GM19372 (cell line): Measurements from ENCODE around the gene HLA-DPB1.
"Not testable (repeated sequence)": the region's sequence is repeated elsewhere in the genome, so short reads cannot be mapped to it uniquely, and the experiment has no call there.

Experiments
- ATAC-seq: cut with Tn5 transposase; IDR thresholded peaks from one replicate; pipeline ENCODE4 v1.9.1; 2021; ENCODE audit warnings: mild to moderate bottlenecking, low read depth, moderate library complexity; ENCODE audit not compliant: unreplicated experiment

Gene HLA-DPB1

DNA sequence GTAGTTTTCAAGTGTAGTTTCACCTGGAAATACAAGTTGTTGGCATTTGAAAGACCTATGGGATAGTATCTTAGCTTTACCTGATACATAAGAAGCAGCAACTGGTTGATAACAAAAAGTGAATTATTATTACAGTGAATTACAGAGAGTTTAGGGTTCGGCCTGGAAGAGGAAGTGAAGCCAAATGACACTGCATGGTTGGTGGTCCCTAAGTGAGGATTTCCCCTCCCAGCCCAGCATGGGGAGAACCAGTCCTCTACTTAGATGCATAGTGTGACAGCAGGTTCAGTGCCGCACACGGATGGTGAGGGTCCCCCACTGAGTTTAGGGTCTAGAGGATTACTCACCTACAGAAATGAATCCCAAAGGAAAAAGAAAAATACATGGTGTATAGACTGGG is 18.1 kb downstream of the HLA-DPB1 start:
- ATAC-seq = no peak

DNA sequence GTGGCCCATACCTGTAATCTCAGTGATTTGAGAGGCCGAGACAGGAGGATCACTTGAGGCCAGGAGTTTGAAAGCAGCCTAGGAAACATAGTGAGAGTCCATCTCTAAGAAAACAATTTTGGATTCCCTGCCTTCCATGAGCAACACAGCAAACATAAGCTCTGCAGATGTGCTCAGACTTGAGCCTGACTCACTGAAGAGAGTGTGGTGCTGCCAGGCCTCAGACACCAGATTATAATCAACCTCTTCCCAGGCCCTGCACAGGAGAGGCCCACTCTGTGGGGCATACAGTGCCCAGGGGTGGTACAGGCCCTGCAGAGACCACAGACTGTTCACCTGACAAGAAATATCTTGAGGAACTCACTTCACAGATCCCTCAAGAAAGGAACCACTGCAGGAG is 19.9 kb downstream of the HLA-DPB1 start:
- ATAC-seq = no peak

DNA sequence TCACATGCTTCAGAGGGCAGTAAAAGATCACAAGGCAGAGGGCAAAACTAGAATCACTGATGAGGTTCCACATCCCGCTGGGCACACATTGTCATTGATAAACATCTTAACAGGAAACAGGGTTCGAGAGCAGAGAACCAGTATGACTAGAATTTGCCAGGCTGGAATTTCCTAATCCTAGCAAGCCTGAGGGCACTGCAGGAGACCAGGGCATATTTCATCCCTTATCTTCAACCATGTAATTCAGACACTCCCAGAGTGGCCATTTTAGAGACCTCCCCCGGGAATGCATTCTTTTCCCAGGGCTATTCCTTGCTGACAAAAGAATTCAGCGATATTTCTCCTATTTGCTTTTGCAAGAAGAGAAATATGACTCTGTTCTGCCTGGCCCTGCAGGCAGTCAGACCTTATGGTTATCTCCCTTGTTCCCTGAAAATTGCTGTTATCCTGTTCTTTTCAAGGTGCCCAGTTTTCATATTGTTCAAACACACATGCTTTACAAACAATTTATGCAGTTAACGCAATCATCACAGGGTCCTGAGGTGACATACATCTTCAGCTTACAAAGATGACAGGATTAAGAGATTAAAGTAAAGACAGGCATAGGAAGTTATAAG is 25.4 kb downstream of the HLA-DPB1 start:
- not testable (repeated sequence) for ATAC-seq

DNA sequence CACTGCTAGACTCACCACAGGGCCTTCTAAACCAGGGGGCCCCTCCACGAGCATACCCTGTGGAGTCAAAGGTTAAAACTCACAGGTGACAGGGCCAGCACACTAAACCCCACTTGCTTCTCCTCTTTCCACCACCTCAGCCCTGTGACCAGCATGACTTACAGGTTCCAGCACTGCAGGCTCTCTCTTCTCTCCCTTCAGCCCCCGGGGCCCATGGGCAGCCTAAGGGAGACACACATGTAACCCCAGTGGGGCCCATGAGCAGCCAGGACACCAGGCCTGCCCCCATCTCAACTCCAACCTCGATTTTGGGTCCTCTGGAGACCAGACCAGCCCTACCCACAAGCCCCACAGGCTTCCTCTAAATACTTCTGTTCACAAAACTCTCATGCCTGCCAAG is 28.0 kb downstream of the HLA-DPB1 start:
- ATAC-seq = no peak

DNA sequence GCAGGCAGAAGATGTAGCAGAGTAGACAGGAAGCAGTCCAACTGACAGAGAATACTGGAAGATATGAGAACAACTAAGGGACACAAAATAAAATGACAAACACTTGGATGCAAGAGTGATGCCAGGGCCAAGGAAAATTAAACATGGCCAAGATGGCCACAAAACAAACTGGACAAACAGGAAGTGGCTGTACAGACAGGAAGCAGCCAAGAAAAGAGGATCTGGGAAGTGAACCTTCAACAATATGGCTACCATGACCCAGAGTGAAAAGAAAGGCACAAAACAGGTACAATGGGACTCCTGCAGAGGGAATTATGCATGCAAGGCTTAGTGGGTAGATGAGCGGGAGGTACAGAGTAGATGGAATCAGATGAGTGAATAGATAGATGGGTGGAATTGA is 29.1 kb downstream of the HLA-DPB1 start:
- ATAC-seq = no peak

DNA sequence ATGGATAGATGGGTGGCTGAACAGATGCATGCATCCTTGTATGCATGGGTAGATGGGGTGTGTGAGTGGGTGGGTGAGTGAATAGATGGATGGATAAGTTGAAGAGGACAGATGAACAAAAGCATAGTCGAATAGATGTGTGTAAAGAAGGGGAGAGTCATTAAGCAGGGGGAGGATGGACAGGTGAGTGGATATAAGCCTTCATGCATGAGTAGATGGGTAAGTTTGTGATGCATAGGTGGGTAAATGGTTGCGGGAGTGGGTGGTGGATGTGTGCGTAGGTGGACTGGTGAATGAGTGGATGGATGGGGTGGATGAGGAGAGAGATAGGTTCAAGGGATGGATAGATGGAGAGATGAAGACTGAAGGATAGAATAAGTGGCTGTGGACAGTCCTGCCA is 29.6 kb downstream of the HLA-DPB1 start:
- no peak for ATAC-seq

DNA sequence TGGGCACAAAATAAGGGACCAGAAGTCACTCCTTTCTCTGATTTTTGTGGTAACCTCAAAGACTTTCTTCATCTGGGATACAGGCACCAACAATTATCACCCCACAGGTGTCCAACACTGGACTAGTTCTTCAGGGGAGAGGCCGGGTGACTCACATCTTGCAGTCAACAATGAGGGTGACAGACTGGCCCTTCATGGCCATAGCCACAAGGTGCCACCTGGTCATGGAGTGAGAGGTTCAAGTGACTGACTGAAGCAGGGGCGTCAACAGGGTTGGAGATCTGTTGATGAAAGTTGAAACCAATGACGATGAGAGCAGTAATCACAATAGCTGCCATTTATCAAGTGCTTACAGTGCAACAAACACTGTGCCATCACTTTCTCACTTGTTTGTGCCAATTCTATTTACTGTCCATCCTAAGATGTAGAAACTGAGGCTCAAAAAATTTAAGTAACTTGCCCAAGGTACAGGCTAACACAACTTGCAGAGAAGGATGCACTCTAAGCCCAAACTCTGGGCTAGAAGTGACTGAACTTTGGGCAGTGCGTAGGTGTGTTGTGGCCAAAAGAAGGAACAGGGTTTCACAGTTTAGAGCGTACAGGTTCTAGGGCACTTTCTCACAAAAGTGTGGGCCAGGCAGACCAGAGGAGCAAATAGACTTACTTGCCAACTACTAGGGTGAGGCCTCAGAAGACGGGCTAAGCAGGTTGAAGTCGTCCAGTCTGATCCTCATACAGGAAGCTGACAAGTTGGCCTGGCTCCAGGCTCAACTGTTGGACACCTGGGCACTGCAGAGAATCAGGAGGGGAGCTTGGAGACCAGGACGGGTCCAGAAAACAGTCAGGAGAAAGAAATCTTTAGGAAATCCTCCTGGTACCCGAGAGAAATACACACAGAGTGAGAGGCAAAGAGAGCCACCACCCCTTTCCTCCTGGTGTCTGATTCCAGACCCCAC is 30.4 kb downstream of the HLA-DPB1 start:
- ATAC-seq = no peak

DNA sequence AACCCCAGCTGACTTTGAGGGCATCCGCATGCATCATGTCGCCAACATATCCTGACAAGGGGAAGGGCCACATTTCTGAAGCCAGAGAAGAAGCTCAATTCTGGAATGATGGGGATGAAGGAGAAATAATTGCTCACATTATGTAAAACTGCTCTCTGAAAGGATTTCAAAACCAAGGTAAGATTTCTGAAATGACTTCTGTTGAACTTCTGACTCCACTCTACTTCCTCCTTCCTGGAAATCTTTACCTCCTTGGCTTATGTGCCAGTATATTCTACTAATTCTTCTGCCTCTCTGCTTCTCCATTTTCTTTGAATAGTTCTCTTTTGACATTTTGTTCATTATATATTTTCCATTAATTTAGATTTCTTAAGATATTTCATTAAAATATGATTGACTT is 31.9 kb downstream of the HLA-DPB1 start:
- ATAC-seq = no peak

DNA sequence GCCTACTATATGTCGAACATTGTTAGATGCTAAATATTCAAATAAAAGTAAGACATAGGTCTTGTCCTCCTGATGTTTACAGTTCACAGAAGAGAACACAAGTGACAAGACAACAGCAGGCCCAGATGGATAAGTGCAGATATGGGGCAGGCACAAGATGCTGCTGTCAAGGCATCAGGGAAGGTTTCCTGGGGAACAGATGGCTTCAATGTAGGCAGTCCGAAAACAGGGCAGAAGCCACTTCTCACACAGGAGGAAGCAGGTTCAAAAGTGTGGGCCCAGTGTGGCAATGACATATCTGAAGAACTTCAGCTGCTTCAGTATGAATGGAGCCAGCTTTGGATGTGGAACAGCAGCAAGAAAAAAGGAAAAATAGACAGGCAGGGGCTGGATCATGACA is 32.5 kb downstream of the HLA-DPB1 start:
- ATAC-seq = no peak

DNA sequence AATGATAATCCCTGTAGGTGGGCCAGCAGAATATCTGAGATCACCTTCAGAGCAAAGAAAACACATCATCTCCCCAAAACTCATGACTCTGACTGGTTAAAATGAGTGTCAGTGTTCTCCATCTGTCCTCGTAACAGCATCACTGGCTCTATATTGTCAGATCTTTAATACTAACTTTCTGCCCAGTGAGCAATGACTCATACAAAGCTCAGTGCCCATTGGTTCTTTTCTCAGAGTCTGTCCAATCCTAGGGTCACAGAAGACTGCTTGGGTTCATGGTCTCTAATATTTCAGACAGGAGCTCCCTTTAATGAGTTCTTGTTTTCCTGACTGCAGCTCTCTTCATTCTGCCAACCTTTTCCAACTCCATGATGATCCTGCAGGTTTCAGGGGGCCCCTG is 36.4 kb downstream of the HLA-DPB1 start:
- peak; percentile 88 for ATAC-seq

DNA sequence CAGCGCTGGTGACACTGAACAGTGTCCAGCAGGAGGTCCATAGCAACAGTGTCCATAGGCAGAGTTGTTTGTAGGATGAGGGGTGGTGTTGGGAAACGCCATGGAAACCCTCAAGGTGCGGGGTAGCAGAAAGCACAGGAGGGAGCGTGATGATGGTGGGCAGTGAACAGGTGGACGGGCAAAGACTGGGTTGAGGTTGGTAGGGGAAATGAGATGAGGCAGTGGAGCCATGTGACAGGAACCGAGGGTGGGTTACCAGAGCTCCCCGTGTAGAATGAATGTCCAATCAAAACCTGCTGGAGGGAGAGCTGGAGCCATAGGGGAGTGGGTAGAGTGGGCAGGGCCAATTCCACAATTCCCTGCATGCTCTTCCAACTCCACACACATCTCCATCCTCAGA is 38.0 kb downstream of the HLA-DPB1 start:
- ATAC-seq = no peak

DNA sequence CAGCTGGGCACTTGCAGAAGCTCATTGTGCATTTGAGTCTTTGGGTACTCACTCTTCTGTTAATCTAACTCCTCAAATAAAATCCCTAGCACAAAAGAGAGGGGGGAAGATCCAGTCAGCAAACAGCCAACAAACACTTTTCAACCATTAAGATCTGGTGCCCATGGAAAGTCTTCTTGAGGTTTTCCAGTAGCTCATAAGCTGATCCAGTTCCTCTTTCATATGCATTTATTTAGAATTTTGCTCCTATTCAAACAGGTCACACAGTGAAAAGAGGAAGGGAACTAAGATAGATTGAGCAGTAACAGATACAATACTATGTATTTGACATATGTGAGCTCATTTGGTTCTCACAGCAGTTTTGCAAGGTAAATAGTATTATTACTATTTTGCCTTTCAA is 38.6 kb downstream of the HLA-DPB1 start:
- ATAC-seq = no peak

DNA sequence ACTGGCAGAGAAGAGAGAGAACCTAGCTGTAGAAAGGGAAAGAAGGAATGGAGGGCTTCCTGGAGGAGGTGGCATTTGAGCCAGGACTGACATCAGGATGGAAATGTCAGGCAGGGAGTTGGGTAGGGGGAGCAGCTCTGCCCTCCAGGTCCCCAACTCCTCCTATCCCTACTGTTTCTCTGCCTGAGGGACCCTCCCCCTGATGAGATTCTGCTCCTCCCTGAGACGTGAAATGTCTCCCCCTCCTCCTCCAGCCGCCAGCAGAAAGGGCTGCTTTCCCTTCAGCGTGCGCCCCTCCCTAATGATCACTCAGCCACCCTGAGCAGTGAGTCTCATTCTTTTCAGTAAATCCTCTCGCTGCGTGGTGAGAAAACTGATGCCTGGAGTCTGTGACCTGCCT is 40.6 kb downstream of the HLA-DPB1 start:
- no peak for ATAC-seq

DNA sequence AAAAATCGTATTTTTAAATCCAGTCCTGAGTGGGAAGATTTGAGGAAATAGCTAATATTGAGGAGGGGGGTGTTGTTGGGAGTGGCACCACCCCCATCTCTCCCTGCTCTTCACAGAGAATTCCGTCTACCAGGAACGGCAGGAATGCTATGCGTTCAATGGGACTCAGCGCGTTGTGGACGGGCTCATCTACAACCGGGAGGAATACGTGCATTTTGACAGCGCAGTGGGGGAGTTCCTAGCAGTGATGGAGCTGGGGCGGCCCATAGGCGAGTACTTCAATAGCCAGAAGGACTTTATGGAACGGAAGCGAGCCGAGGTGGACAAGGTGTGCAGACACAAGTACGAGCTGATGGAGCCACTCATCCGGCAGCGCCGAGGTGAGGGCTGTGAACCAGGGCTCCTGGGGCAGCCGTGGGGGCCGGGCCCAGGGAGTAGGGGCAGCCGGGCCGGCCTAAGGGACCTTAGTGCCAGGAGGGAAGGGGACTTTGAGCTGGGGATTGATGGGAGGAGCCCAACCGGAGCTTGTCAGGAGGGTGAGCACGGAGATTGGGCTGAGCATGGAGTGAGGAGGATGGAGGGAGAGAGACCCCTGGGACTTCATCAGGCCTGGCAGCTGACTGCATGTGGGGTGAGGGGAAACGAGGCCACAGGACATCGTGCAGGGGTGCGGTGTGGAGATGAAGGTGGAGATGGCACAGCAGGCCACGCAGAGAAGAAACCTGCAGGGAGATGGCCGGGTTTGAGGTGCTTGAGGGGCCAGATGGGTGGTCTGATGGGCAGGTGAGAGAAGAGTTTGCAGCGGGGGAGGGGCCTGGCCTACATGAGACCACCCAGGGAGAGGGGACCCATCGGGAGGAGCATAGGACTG is 41.3 kb downstream of the HLA-DPB1 start:
- no peak for ATAC-seq

DNA sequence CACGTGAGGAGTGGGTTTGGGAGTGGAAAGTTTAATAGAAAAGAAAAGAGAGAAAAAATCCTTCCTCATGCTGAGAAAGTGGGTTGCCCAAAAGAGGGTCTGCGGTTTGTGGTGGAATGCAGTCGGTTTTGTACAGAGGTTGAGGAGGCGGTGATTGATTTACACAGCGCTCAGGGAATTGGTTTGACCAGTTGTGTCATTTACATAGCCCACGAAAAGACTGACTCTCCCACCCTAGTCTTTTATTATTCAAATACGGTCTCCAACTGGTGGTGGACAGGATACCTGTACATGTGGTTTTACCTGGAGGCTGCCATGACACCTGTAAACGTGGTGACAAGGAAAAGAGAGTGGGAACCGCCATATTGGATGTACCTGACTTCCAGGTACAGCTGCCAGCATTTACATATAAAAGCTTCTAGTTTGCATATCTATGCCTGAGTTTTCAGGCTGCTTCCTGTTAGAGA is 42.1 kb downstream of the HLA-DPB1 start:
- no peak for ATAC-seq

DNA sequence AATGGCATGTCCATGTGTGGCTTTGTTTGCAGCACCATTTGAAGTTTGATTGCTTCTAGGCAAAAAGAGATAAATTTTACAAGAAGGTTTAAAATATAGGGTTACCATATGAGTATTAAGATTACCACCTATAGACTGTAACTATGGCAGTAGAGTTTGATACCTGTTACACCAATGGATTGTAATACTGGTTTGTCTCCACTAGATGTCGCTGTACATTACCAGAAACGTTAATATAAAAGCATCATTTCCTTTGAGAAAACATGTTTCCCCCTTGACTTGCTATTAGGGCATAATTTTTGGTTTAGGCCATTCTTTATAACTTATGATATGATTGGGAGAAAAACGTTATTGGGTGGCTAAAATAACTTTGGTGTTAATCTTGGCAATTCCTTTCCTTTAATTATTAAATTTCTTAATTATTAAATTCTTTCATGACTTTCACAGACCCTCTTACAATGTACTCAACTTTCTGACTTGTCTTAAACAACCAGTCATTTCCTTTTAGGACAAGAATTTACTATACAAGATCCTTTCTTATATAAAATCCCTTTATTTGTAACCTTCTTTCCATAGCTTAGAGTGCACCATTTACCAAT is 42.8 kb downstream of the HLA-DPB1 start:
- ATAC-seq = no peak

DNA sequence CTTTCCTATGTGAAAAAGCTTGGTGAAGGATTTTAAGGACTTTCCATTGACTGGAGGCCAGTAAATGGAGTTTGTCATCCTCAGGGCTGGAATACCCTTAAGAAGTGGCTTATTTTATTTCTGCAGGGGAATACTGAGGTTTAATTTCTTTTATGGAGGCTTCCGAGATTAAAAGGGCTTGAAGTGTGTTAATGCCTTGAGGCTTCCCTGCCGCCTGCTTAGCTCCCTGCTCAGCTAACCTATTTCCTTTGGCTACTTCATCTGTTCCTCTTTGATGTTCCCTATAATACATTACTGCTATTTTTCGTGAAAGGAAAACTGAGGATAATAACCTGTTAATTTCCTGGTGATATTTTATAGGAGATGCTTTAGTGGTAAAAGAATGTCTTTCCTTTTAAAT is 44.2 kb downstream of the HLA-DPB1 start:
- ATAC-seq = no peak

DNA sequence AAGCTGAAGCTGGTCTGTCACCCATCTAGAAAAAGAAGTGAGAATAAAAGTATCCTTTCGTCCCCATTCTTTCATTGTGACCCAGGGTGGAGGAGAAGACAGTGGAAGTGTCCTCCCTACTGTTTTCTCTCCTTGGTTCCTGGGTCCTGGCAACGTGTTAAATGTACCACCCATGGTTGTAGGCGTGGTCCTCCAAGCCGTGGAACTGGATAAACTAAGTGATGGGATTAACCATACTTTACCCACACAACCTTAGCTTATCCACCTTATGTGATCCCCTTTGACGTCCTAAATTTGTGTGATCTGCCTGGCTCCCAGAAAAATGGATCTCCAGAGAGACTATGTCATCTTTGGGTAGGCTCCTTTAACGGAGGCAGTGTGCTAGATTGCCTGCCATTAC is 47.4 kb downstream of the HLA-DPB1 start:
- no peak for ATAC-seq

DNA sequence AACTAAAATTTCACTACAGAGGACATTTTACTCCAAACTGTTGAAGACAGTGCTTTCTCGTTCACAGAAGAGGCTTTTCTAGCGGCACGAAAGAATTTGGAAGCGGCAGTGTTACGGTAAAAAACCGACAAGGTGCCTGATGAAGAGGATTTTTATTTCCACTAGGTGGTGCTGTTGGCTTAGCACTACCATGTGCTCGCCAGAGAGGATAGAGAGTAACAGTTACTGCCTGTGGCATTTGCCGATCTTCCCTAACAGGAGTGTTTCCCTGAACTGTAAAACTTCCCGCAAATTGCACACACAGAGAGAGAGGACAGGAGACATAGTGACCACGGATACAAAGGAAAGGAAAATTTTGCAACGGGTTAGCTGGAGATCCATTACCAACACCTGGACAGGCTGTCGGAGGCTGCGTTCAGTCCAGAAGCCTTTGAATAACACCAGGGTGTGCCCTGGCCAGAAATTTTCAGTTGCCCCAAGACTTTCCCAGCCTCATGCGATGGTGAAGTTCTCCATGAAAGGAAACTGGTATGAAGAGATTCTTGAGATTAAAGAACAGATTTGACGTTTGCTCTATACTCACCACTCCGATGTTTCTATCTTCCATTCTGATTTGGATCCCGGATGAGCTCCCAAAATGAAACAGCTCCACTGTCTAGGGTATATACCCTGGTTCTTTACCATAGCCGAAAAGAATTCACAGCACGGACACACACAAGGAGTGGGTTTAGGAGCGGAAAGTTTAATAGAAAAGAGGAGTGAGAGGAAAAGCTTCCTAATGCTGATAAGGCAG is 48.1 kb downstream of the HLA-DPB1 start:
- no peak for ATAC-seq

DNA sequence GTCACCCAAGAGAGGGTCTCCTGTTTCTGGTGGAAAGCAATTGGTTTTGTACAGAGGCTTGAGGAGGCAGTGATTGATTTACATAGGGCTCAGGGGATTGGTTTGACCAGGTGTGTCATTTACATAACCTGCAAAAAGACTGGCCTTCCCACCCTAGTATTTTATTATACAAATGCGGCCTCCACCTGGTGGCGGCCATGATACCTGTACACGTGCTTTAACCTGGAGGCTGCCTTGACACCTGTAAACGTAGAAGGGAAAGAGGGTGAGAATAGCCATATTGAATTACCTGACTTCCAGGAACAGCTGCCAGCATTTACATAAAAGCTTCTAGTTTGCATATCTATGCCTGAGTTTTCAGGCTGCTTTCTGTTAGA is 48.7 kb downstream of the HLA-DPB1 start:
- ATAC-seq = no peak
